Lung (tissue), 12 donors: ENCODE measurements around the gene GALNT10. TPM values are rescaled to one million over a fixed set of nuclear protein-coding genes. Genes with fewer than 3 reads are reported as not detected.
A peak's percentile ranks its signal among the peaks of the same experiment; 100 is the strongest.

ENCODE experiments used
- ATAC-seq: fragments of 200-7000 bp; cut with Tn5 transposase; one replicate; pipeline ENCODE4 v1.9.1; 2020; ENCODE audit warnings: moderate number of reproducible peaks; ENCODE audit not compliant: insufficient read depth, low FRiP score
- DNase-seq, 3 donors: peaks; one replicate each; pipeline ENCODE4 v3.0.0-alpha.2; 2013 to 2017
- H3K27ac ChIP-seq, 2 donors: one replicate each; pipeline ENCODE4 v1.5.1; 2013; ENCODE audit warnings: mild to moderate bottlenecking in 2 of 2, moderate library complexity in 2 of 2, control low read depth in 1 of 2, inconsistent platforms in 1 of 2, low read depth in 1 of 2, low read length in 1 of 2
- H3K27me3 ChIP-seq, 3 donors: one replicate each; pipeline ENCODE4 v1.5.1; 2013; ENCODE audit warnings: low read length in 2 of 3; ENCODE audit not compliant: control insufficient read depth in 3 of 3, insufficient read depth in 3 of 3
- H3K36me3 ChIP-seq, 4 donors: one replicate each; pipeline ENCODE4 v1.5.1; 2013; ENCODE audit warnings: low read length in 4 of 4, mild to moderate bottlenecking in 1 of 4, moderate library complexity in 1 of 4; ENCODE audit not compliant: control insufficient read depth in 4 of 4, insufficient read depth in 4 of 4
- H3K4me1 ChIP-seq, 5 donors: one replicate each; pipeline ENCODE4 v1.5.1; 2013; ENCODE audit warnings: low read length in 5 of 5, mild to moderate bottlenecking in 2 of 5, moderate library complexity in 1 of 5; ENCODE audit not compliant: control insufficient read depth in 5 of 5, insufficient read depth in 5 of 5
- H3K4me3 ChIP-seq: one replicate; pipeline ENCODE4 v1.5.1; 2013; ENCODE audit warnings: mild to moderate bottlenecking, control low read depth, moderate library complexity
- H3K9ac ChIP-seq, 2 donors: one replicate each; pipeline ENCODE4 v1.5.1; 2013; ENCODE audit warnings: low read length in 2 of 2, control low read depth in 1 of 2; ENCODE audit not compliant: insufficient read depth in 1 of 2
- H3K9me3 ChIP-seq, 4 donors: one replicate each; pipeline ENCODE4 v1.5.1; 2013; ENCODE audit warnings: low read length in 3 of 4, mild to moderate bottlenecking in 1 of 4, moderate library complexity in 1 of 4; ENCODE audit not compliant: control insufficient read depth in 4 of 4, insufficient read depth in 3 of 4
- WGBS, 2 donors: extraction: QIAGEN DNeasy Blood & Tissue Kit; methylation state at CpG; one replicate each; pipeline ENCODE4 v1.1.7; 2013; 5-methylcytosine and 5-hydroxymethylcytosine counted together
- polyA plus RNA-seq, 2 donors: library from polyadenylated mRNA; stranded (reverse); fragments of 200-250 nt; gene quantifications; one replicate each; pipeline ENCODE4 v1.2.1, GENCODE V29; 2013
- total RNA-seq, 2 donors: library from RNA; depleted of rRNA in 1 of 2; stranded (reverse); fragments of >200 nt in 1 of 2; gene quantifications; one replicate each; pipeline ENCODE4 v1.2.1, GENCODE V29; 2014 to 2021
- TF ChIP-seq, protein P1 (sequence below): IDR thresholded peaks from 2 replicates; pipeline ENCODE4 v1.5.1; 2012; ENCODE audit warnings: mild to moderate bottlenecking; ENCODE audit errors: control extremely low read depth, extremely low read depth
- donor health status: control.
- donor health status: control.
- donor health status: Bipolar disorder and iron deficiency.
- donor health status: healthy.
- donor health status: DM: yes; HTN: yes; CAD: no.

Gene GALNT10
- total and polyA plus RNA-seq, 4 donors: 9.0 to 70.2 (median 22.0) TPM

DNA sequence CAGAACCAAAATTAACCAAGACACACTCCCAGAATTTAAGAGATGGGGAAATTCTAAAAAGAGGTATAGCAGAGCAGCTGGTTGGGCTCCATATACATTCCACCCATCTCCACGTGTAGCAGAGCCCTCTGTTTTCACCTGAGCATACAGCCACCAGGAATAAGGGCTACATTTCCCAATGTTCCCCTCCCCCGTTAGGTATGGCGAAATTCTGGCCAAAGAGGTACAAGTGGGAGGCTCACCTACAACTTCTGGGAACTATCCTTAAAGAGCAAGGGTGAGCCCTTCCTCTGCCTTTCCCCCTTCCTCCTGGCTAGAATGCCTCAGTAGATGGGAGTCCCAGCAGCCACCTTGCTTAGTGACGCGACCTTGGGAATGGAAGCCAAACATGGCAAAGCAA is 250.0 kb downstream of the GALNT10 start:
- Histone ChIP-seq H3K4me3 (no peak overlapping the region), H3K27ac (no peak overlapping the region), H3K27me3 (no peaks in the 10 kb centered on the region), H3K9ac (no peak overlapping the region), H3K36me3 (peaks cover 3 to 34% (median 25%) of the 10 kb centered on the region in 4 donors), H3K9me3 (no peaks in the 10 kb centered on the region), H3K4me1 (peaks cover 0 to 10% (median 3%) of the 10 kb centered on the region in 5 donors)
- no peak for DNase-seq
- WGBS, 2 donors: 85 to 90% methylated on average over 5 of the region's 5 CpGs
- TF ChIP-seq, protein P1, sequence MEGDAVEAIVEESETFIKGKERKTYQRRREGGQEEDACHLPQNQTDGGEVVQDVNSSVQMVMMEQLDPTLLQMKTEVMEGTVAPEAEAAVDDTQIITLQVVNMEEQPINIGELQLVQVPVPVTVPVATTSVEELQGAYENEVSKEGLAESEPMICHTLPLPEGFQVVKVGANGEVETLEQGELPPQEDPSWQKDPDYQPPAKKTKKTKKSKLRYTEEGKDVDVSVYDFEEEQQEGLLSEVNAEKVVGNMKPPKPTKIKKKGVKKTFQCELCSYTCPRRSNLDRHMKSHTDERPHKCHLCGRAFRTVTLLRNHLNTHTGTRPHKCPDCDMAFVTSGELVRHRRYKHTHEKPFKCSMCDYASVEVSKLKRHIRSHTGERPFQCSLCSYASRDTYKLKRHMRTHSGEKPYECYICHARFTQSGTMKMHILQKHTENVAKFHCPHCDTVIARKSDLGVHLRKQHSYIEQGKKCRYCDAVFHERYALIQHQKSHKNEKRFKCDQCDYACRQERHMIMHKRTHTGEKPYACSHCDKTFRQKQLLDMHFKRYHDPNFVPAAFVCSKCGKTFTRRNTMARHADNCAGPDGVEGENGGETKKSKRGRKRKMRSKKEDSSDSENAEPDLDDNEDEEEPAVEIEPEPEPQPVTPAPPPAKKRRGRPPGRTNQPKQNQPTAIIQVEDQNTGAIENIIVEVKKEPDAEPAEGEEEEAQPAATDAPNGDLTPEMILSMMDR: no peak
- no peak for ATAC-seq

DNA sequence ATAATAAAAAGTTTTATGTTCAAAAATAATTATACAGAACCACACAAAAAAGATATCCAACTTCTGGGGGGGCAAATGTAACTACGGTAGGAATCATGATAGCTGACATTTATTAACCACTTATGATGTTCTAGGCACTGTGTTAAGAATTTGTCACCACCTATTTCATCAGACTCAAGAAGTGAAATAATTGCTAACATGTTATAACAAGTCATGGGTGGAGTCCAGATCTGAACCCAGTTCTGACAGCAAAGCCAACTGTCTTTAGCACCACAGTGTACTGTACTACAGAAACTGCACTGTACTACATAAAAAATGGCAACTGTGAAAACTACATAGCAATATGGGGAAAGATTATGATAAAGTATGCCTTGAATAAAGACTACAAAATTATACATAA is 252.3 kb downstream of the GALNT10 start:
- Histone ChIP-seq H3K36me3 (peaks cover 3 to 29% (median 19%) of the 10 kb centered on the region in 4 donors), H3K9me3 (no peaks in the 10 kb centered on the region)
- no peak for ATAC-seq

DNA sequence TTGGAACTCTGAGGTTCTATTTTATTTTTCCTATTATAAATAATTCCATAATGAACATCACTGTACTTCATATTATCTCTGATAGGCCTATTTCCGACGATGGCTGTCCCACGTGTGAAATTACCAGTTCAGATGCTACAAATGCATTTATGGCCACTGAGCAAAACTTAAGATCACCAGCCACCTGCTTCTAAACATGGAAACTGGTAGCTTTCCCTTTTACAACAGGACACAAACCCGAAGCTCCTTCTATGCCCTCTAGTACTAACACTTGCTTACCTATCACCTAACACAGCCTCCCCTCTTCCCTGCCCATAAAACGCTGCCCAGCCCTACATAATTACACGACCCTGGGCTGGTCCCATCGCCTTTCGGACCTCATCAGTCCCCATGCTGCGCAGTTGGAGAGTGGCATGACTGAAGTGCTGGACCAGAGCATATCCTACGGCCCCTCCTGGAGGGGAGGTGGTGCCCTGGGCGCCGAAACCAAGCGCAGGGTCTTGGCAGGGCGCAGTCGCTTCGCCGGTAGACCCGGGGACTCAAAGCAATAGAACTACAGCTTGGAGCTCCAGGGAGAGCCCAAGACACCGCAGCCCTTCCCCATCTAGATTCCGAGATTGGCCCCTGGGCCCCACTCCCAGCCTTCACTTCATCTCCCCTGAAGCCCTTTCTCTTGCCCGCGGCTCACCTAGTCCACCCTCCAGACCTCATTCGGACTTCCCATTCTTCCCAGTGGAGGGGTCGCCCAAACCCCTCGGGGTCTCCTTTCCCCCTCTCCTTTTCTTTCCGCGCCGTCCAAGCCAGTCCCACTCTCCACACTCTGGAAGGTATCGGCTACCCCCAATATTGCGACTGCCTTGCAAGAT is 254.3 kb downstream of the GALNT10 start:
- TF ChIP-seq, protein P1: no peak
- peaks cover 3 to 22% (median 8%) of the 10 kb centered on the region in 5 donors for H3K4me1 ChIP-seq
- peak overlapping the region; percentile 38 to 83 for H3K27ac ChIP-seq
- H3K9ac ChIP-seq: peak overlapping the region; percentile 13 to 42
- H3K9me3 ChIP-seq: no peaks in the 10 kb centered on the region
- WGBS, 2 donors: 4% methylated on average over 30 of the region's 30 CpGs
- no peak for ATAC-seq
- H3K36me3 ChIP-seq: peaks cover 0 to 25% (median 11%) of the 10 kb centered on the region in 4 donors
- H3K27me3 ChIP-seq: no peaks in the 10 kb centered on the region
- DNase-seq: peak in 2 of 3 donors; percentile 4 to 6
- peak overlapping the region; percentile 77 for H3K4me3 ChIP-seq

More for the DNA sequence above, 252.3 kb downstream of the GALNT10 start:
- Histone ChIP-seq H3K27ac (no peak overlapping the region), H3K4me1 (peaks cover 0 to 18% (median 7%) of the 10 kb centered on the region in 5 donors), H3K4me3 (no peak overlapping the region), H3K27me3 (no peaks in the 10 kb centered on the region), H3K9ac (no peak overlapping the region)
- DNase-seq: no peak
- WGBS, 2 donors: 95 to 96% methylated on average over 1 of the region's 1 CpG
- TF ChIP-seq, protein P1: no peak
